ENCODE data around the gene COL4A1.

Gene COL4A1

DNA sequence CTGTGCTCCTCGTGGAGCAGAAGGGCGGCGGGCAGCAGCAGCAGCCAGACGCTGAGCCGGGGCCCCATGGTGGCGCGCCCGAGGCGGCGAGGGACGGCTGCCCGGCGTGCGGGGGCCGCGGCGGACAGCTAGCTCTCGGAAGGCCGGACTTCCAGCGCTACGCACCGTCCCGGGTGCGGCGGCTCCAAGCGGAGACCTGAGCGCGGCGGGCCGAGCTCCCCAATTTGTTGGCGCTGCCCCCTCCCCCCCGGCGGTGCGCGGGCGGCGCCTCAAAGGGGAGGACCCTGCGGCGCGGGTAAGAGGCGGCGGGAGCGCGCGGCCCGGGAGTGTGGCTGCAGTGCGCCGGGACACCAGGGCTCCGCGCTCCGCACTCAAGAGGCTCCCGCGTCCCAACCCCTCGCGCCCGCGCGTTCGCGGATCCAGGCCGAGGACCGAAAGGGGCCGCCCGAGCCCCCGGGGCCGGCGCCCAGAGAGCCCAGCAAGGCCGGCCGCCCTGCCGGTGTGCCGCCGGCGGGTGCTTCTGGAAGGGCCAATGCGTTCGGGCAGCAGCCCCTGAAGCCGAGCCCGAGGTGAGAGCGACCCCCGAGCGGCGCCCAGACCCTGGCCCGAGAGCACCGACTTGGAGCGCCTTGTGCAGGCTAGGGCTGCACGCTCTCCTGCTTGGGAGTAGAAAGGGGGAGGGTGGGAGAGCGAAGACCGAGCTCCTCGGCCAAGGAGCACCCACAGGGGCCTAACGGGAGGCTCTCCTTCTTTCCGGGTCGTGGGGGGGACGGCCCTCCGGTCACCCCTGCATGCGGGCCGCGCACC, at the start of gene COL4A1, which contains the start of gene COL4A2:
COL4A1 (minus strand) TSS at position 198 of the 807 bp plus-strand sequence; CDS start at position 68, 130 bp downstream.
COL4A2 (plus strand) TSS at position 325 of the 807 bp plus-strand sequence. CDS start 620 bp downstream, outside the sequence.
- in situ Hi-C loops (cut with MboI; ENCODE audit: low sequenced_read_pairs) = no loop called here

GRCh38 chr13:110356362-110356761, 49.4 kb upstream of the COL4A1 start:
- in situ Hi-C loops (cut with MboI; ENCODE audit: low sequenced_read_pairs) = no loop called here

DNA sequence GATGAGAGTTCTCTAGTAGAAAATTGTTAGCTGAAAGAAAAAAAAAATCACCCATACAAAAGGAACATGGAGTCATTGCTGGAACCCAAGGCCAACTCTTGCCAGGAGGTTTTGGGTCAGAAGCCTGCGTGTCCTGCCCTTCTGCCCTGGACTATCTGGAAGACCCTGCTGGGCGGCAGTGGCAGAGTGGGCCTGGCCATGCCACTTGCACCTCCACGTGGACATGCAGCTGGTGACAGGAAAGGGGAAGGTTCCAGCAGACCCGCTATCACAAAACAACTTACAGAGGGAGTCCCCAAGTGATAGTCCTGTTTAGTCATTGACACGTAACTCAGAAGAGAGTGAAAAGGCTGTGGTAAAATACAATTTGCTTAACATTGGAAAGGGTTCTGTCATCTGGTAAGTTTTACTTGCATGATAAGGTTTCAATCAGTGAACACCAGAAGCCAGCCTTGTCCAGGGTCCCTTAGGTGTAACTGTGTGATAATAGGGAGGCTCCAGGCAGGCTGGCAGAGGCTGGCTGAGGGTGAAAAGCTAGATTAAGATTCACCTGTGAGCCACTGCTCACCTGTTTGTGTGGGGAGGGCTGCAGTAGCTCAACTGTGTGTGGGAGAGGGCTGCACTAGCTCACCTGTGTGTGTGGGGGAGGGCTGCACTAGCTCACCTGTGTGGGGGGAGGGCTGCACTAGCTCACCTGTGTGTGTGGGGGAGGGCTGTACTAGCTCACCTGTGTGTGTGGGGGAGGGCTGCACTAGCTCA, 47.9 kb upstream of the COL4A1 start:
- in situ Hi-C loops (cut with MboI; ENCODE audit: low sequenced_read_pairs) = no loop called here

GRCh38 chr13:110354123-110354627, 47.2 kb upstream of the COL4A1 start:
- in situ Hi-C loops (cut with MboI; ENCODE audit: low sequenced_read_pairs) = no loop called here

- in situ Hi-C loops (cut with MboI; ENCODE audit: low sequenced_read_pairs) = no loop called here
Measured at GRCh38 chr13:110353339-110353977, 46.5 kb upstream of the COL4A1 start.

- in situ Hi-C loops (cut with MboI; ENCODE audit: low sequenced_read_pairs) = no loop called here
Measured at GRCh38 chr13:110352735-110353134, 45.8 kb upstream of the COL4A1 start.

- in situ Hi-C loops (cut with MboI; ENCODE audit: low sequenced_read_pairs) = no loop called here
Measured at GRCh38 chr13:110351636-110352420, 44.9 kb upstream of the COL4A1 start.

DNA sequence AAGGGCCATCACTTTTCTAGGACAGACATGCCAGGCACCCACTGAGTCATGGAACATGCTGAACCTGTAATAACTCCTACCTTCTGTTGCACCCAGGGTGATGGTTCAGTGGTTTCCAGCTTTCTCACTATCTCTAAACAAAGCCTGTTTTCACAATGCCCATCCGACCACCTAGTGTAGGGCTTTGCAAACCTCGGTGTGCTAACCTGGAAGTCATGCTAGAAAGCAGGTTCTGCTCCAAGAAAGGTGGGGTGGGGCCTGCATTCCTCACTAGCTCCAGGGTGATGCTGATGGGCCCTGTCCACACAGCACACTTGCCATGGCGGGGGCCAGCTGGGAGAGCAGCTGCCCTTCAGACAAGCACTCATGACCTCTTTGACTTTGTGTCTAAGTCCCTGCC, 43.6 kb upstream of the COL4A1 start:
- in situ Hi-C loops (cut with MboI; ENCODE audit: low sequenced_read_pairs) = no loop called here

- in situ Hi-C loops (cut with MboI; ENCODE audit: low sequenced_read_pairs) = no loop called here
Measured at GRCh38 chr13:110350049-110350448, 43.1 kb upstream of the COL4A1 start.

DNA sequence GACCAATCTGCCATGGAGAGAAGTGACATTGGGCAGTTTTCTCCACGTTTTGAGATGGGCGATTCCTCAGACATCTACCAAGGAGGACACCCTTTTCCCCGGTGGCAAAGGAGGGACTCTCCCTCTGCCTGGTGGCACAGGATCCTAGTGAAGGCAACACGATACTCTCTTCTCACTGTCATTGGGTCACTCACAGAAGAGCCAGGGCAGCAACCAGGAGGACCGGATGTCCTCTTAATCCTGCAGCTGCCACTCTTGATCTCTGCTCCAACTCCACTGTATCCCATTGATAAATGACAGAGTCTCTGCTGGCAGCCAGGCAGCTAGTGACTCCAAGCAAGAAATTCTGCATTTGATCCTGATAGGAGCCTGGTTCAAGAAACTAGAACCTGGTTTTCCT, 42.3 kb upstream of the COL4A1 start:
- in situ Hi-C loops (cut with MboI; ENCODE audit: low sequenced_read_pairs) = no loop called here

DNA sequence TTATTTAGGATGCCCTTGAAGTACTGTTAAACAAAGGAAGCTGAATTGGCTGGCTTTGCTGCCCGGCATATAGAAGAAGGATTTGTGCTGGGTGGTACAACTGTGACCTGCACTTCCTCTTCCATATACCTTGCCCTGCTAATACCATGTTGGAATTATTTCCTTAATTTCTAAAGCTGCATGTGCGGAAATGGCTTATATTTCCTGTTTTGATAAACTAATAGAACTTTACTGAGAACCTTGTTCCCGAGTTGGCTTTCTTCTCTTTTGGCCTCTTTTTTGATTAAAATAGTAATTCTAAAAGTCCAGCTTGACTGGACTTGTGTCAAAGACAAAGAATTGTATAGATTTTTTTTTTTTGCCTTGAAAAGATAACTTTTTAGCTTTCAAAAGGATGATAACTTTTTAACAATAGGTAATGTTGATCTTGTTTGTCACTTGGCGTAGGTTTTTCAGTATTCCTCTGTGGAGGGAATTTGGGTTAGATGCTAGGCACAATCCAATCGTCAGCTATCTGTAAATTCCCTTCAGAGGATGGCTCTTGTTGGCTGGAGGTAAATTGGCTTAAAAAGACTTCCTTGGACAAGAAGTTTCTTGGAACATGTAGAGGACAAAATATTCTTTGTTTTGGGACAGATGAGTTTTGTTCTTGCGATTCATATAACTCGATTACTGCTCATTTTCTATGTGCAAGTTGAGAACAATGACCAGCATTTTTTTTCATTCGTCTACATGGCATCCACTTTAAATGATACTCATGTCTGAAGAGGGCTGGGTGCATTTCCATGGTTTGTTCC, 41.5 kb upstream of the COL4A1 start:
- in situ Hi-C loops (cut with MboI; ENCODE audit: low sequenced_read_pairs) = no loop called here

- in situ Hi-C loops (cut with MboI; ENCODE audit: low sequenced_read_pairs) = no loop called here
Measured at GRCh38 chr13:110347535-110348308, 40.8 kb upstream of the COL4A1 start.

- in situ Hi-C loops (cut with MboI; ENCODE audit: low sequenced_read_pairs) = no loop called here
Measured at GRCh38 chr13:110347088-110347487, 40.1 kb upstream of the COL4A1 start.

DNA sequence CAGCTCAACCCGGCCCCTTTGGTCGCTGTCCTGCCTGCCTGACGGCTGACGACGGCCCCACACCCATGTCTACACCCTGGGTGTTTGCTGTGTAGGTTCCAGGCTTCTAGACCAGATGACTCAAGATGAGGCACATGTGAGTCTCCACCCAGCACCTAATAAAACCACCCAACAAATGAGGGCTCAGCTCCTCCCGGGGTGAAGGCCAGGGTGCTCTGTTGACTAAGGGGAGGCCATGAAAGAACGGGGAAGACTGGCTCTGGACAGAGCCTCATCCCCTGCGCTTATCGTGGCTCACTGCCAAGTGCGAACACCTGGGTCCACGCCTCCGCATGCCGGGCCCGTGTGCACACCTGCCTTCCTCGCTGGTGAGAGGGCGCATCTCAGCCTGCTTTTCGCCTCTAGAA, 39.7 kb upstream of the COL4A1 start:
- in situ Hi-C loops (cut with MboI; ENCODE audit: low sequenced_read_pairs) = no loop called here

DNA sequence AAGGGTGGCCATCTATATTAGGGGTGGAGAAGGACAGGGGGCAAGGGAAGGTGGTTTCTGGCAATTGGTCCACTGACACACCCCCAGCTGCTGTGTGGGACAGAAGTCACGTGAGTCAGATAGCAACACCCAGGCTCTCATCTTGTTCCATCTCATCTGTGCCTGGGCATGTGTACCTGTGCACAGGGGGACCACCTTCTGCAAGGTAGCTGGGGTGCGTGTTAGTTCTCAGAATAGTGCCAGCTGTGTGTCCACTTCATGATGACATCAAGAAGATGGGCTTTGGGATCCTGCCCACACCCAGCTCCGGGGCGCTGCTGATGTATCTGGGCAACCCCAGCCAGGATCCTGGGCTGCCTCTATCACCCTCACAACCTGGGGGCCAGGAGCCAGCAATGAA, 38.7 kb upstream of the COL4A1 start:
- in situ Hi-C loops (cut with MboI; ENCODE audit: low sequenced_read_pairs) = no loop called here

DNA sequence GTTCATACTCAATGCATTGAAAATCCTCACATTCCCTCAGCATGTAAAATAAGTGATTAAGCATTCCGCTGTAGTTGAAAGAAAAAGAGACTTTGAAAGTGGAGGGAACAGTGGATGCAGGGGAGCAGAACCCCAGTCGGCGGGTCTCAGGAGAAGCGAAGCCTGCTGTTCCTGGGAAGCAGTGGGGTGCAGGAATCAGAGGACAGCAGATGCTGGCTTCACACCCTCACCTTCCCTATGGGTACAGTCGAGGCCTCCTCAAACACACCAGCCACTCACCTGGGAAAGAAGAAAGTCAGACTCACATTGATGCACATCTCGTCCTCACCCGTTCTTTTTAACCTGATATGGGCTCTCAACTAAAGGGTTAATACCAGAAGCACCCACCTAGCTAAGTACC, 38.3 kb upstream of the COL4A1 start:
- in situ Hi-C loops (cut with MboI; ENCODE audit: low sequenced_read_pairs) = no loop called here

DNA sequence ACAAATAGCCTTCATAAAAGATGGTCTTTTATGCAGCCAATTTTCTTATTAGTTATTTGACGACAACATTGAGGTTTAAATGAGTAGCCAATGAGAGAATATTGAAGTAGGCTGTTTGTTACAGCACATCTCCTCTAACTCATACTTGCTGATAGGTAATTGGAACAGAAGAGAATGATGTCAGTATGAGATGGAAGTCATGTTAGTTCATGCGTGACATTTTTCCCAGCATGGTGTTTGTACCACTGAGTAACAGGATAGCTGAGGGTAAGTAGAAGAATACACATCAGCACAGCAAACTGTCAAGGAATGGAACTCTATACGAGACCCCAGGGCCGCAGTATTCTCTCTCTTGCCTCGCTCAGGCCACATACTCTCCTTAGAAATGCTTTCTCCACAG, 37.4 kb upstream of the COL4A1 start:
- in situ Hi-C loops (cut with MboI; ENCODE audit: low sequenced_read_pairs) = no loop called here

GRCh38 chr13:110343241-110343865, 36.4 kb upstream of the COL4A1 start:
- in situ Hi-C loops (cut with MboI; ENCODE audit: low sequenced_read_pairs) = no loop called here

DNA sequence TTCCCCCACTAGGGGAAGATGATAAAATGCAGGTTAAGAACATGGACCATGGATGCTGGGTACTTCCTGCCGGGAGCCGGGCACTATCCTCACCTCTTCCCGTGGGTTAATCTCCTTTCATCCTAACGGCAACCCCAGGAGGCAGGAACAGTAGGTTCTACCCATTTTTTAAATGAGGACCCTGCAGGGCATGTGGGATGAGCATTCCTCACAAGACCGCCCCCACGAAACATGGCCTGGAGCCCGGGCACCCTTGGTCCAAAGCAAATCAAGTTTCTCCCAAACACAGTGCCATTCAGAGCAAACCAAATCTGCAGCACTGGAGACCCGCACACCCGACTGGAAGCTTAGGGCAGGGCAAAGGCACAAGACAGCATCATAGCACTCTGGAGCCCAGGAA, 35.5 kb upstream of the COL4A1 start:
- in situ Hi-C loops (cut with MboI; ENCODE audit: low sequenced_read_pairs) = no loop called here

All from HL-60/S4 (cell line).